ENCODE measurements around the gene DTNB. TPM values are rescaled to one million over a fixed set of nuclear protein-coding genes. Genes with fewer than 3 reads are reported as not detected.

Gene DTNB
- total RNA-seq, 1 donor from 2014 or later: 4.2 TPM

GRCh38 chr2:25343187-25343825 is 330.1 kb downstream of the DTNB start:
- no peak for DNase-seq (ENCODE audit: low read depth in 2 of 2)

GRCh38 chr2:25342372-25343186 is 330.8 kb downstream of the DTNB start:
- peak; percentile 83 to 94 for DNase-seq (ENCODE audit: low read depth in 2 of 2)

GRCh38 chr2:25341753-25342371 is 331.5 kb downstream of the DTNB start, which contains the start of gene DNMT3A:
Gene DNMT3A, minus strand, starts transcription at chr2:25341925. Its CDS starts 27,941 bp downstream, at chr2:25313984.
- peak; percentile 38 to 71 for DNase-seq (ENCODE audit: low read depth in 2 of 2)

GRCh38 chr2:25341011-25341727 is 332.2 kb downstream of the DTNB start:
- DNase-seq (ENCODE audit: low read depth in 2 of 2): peak in 1 of 2 donors; percentile 38

GRCh38 chr2:25340181-25340921 is 333.0 kb downstream of the DTNB start:
- DNase-seq (ENCODE audit: low read depth in 2 of 2): peak in 1 of 2 donors; percentile 6

- DNase-seq (ENCODE audit: low read depth in 2 of 2): no peak
Measured at GRCh38 chr2:25339791-25340180, 333.6 kb downstream of the DTNB start.

GRCh38 chr2:25339211-25339674 is 334.1 kb downstream of the DTNB start:
- no peak for DNase-seq (ENCODE audit: low read depth in 2 of 2)

- DNase-seq (ENCODE audit: low read depth in 2 of 2): no peak
Measured at GRCh38 chr2:25338401-25338800, 335.0 kb downstream of the DTNB start.

- DNase-seq (ENCODE audit: low read depth in 2 of 2): no peak
Measured at GRCh38 chr2:25337891-25338290, 335.5 kb downstream of the DTNB start.

GRCh38 chr2:25337276-25337675 is 336.1 kb downstream of the DTNB start:
- DNase-seq (ENCODE audit: low read depth in 2 of 2): no peak

GRCh38 chr2:25336383-25336841 is 337.0 kb downstream of the DTNB start:
- no peak for DNase-seq (ENCODE audit: low read depth in 2 of 2)

- DNase-seq (ENCODE audit: low read depth in 2 of 2): no peak
Measured at GRCh38 chr2:25335971-25336370, 337.4 kb downstream of the DTNB start.

GRCh38 chr2:25335204-25335603 is 338.2 kb downstream of the DTNB start:
- DNase-seq (ENCODE audit: low read depth in 2 of 2): no peak

GRCh38 chr2:25334482-25334881 is 338.9 kb downstream of the DTNB start:
- no peak for DNase-seq (ENCODE audit: low read depth in 2 of 2)

- DNase-seq (ENCODE audit: low read depth in 2 of 2): no peak
Measured at GRCh38 chr2:25333981-25334380, 339.4 kb downstream of the DTNB start.

GRCh38 chr2:25332571-25332970 is 340.8 kb downstream of the DTNB start:
- no peak for DNase-seq (ENCODE audit: low read depth in 2 of 2)

GRCh38 chr2:25331686-25332365 is 341.6 kb downstream of the DTNB start:
- no peak for DNase-seq (ENCODE audit: low read depth in 2 of 2)

- DNase-seq (ENCODE audit: low read depth in 2 of 2): no peak
Measured at GRCh38 chr2:25330937-25331336, 342.4 kb downstream of the DTNB start.

- DNase-seq (ENCODE audit: low read depth in 2 of 2): no peak
Measured at GRCh38 chr2:25330273-25330672, 343.1 kb downstream of the DTNB start.

Data from lung microvascular endothelial cell (primary cell).